HepG2 (cell line): ENCODE results near the gene UBTF. TPM values are rescaled to one million over a fixed set of nuclear protein-coding genes. Genes with fewer than 3 reads are reported as not detected.
A peak's percentile ranks its signal among the peaks of the same experiment; 100 is the strongest.

Experiments
- ADNP ChIP-seq: sonication (generic); formaldehyde crosslinking; IDR thresholded peaks from 2 replicates; pipeline ENCODE4 v1.4.0; 2020; ENCODE audit warnings: missing genetic modification reagents
- CEBPZ ChIP-seq: IDR thresholded peaks from 2 replicates; pipeline ENCODE4 v1.6.1; 2012; ENCODE audit warnings: low read length, improper control_type of control experiment
- DNMT3B ChIP-seq: conservative IDR thresholded peaks from 2 replicates; pipeline ENCODE4 v1.6.1; 2016; ENCODE audit warnings: missing biosample characterization, control low read depth
- HDAC6 ChIP-seq: fragments of 200-600 bp; sonication (generic); IDR thresholded peaks from 2 replicates; pipeline ENCODE4 v1.7.0; 2017; ENCODE audit warnings: mild to moderate bottlenecking, antibody characterized with exemption, low read length, low read depth
- RBM22 ChIP-seq: fragments of 200-400 bp; formaldehyde crosslinking; optimal IDR thresholded peaks from 2 replicates; pipeline ENCODE3; 2017; ENCODE audit warnings: mild to moderate bottlenecking, low read length, moderate library complexity
- SETDB1 ChIP-seq: sonication (generic); formaldehyde crosslinking; IDR thresholded peaks from 2 replicates; pipeline ENCODE4 v1.5.1; 2020; ENCODE audit warnings: missing genetic modification reagents, mild to moderate bottlenecking, borderline replicate concordance
- SOX5 ChIP-seq: IDR thresholded peaks from 2 replicates; pipeline ENCODE4 v1.6.1; 2016; ENCODE audit warnings: borderline replicate concordance
- TARDBP ChIP-seq: sonication (generic); formaldehyde crosslinking; IDR thresholded peaks from 2 replicates; pipeline ENCODE4 v1.8.0; 2022; ENCODE audit warnings: mild to moderate bottlenecking, missing genetic modification reagents
- ZBTB14 ChIP-seq: sonication (generic); formaldehyde crosslinking; IDR thresholded peaks from 2 replicates; pipeline ENCODE4 v1.4.0; 2020; ENCODE audit warnings: missing genetic modification reagents
- ZBTB3 ChIP-seq: sonication (generic); formaldehyde crosslinking; IDR thresholded peaks from 2 replicates; pipeline ENCODE4 v1.4.0; 2020; ENCODE audit warnings: low read depth, mild to moderate bottlenecking, moderate library complexity, missing genetic modification reagents, borderline replicate concordance
- ZNF564 ChIP-seq: sonication (generic); formaldehyde crosslinking; IDR thresholded peaks from 2 replicates; pipeline ENCODE4 v1.8.1; 2023; ENCODE audit warnings: mild to moderate bottlenecking, missing genetic modification reagents
- polyA plus RNA-seq, 8 experiments: library from polyadenylated mRNA; depleted of rRNA in 3 of 8; stranded (reverse) in 7 of 8; unstranded in 1 of 8; fragments of >200 nt; fragmentation: Illumina TruSeq in 4 of 8; extraction: Trizol in 4 of 8; gene quantifications; 2 replicates each; pipeline versions ENCODE4 v1.2.1 to v1.2.3, GENCODE V29; 2011 to 2016; ENCODE audit warnings: low read depth in 4 of 8, missing spikeins in 1 of 8, mixed read lengths in 1 of 8; ENCODE audit not compliant: insufficient read depth in 1 of 8
- total RNA-seq, 5 experiments: library from RNA; depleted of rRNA; stranded (reverse); fragments of >200 nt; fragmentation: Illumina TruSeq; extraction: Trizol; gene quantifications; 2 replicates each; pipeline ENCODE4 v1.2.3, GENCODE V29; 2016; ENCODE audit warnings: low read depth in 1 of 5
- TF ChIP-seq, protein P1 (sequence below): sonication (generic); formaldehyde crosslinking; IDR thresholded peaks from 2 replicates; pipeline ENCODE4 v1.8.1; 2023; ENCODE audit warnings: mild to moderate bottlenecking, moderate library complexity, missing genetic modification reagents
- TF ChIP-seq, protein P2 (sequence below): sonication (generic); formaldehyde crosslinking; IDR thresholded peaks from 2 replicates; pipeline ENCODE4 v1.4.0; 2020; ENCODE audit warnings: mild to moderate bottlenecking, missing genetic modification reagents
- TF ChIP-seq, protein P3 (sequence below): sonication (generic); formaldehyde crosslinking; IDR thresholded peaks from 2 replicates; pipeline ENCODE4 v1.4.0; 2020; ENCODE audit warnings: missing genetic modification reagents
- TF ChIP-seq, protein P4 (sequence below): sonication (generic); formaldehyde crosslinking; IDR thresholded peaks from 2 replicates; pipeline ENCODE4 v1.5.0; 2020; ENCODE audit warnings: missing genetic modification reagents
- TF ChIP-seq, protein P5 (sequence below): sonication (generic); formaldehyde crosslinking; IDR thresholded peaks from 2 replicates; pipeline ENCODE4 v1.5.0; 2020; ENCODE audit warnings: missing genetic modification reagents

Gene UBTF
- total and polyA plus RNA-seq, 2 of the 13 experiments (the other 11 are each of a cell fraction or from before 2014, with no cell fraction given) = 15.2 to 60.9 TPM

GRCh38 chr17:44219108-44219615 lies 313 bp downstream of the UBTF start (continued):
- TF ChIP-seq, protein P1, sequence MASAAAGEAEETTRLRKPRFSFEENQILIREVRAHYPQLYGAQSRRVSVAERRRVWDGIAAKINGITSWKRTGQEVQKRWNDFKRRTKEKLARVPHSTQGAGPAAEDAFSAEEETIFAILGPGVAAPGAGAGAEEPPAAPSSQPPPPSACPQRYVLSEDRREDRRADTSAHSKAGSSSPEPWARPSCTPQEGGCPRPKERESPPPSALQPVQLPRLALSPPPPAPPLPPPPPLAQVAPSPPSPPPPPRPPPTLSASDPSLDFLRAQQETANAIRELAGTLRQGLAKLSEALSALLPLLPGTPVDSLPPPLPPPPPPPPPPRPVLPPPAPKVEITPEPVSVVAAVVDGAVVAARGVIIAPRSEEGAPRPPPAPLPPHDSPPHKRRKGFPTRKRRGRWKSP (CRISPR knock-in tag) = 0 out of 2 replicates have a peak, but pooled peaks have one; percentile 8
- TF ChIP-seq SOX5 (CRISPR knock-in tag) (no peak), CEBPZ (no peak), ADNP (CRISPR knock-in tag) (no peak), ZBTB14 (CRISPR knock-in tag) (no peak), TARDBP (CRISPR knock-in tag) (no peak), DNMT3B (CRISPR knock-in tag) (no peak), ZNF564 (no peak), SETDB1 (CRISPR knock-in tag) (no peak), ZBTB3 (no peak), RBM22 (no peak), HDAC6 (no peak)
- TF ChIP-seq, protein P2, sequence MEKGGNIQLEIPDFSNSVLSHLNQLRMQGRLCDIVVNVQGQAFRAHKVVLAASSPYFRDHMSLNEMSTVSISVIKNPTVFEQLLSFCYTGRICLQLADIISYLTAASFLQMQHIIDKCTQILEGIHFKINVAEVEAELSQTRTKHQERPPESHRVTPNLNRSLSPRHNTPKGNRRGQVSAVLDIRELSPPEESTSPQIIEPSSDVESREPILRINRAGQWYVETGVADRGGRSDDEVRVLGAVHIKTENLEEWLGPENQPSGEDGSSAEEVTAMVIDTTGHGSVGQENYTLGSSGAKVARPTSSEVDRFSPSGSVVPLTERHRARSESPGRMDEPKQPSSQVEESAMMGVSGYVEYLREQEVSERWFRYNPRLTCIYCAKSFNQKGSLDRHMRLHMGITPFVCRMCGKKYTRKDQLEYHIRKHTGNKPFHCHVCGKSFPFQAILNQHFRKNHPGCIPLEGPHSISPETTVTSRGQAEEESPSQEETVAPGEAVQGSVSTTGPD (CRISPR knock-in tag) = no peak
- TF ChIP-seq, protein P3, sequence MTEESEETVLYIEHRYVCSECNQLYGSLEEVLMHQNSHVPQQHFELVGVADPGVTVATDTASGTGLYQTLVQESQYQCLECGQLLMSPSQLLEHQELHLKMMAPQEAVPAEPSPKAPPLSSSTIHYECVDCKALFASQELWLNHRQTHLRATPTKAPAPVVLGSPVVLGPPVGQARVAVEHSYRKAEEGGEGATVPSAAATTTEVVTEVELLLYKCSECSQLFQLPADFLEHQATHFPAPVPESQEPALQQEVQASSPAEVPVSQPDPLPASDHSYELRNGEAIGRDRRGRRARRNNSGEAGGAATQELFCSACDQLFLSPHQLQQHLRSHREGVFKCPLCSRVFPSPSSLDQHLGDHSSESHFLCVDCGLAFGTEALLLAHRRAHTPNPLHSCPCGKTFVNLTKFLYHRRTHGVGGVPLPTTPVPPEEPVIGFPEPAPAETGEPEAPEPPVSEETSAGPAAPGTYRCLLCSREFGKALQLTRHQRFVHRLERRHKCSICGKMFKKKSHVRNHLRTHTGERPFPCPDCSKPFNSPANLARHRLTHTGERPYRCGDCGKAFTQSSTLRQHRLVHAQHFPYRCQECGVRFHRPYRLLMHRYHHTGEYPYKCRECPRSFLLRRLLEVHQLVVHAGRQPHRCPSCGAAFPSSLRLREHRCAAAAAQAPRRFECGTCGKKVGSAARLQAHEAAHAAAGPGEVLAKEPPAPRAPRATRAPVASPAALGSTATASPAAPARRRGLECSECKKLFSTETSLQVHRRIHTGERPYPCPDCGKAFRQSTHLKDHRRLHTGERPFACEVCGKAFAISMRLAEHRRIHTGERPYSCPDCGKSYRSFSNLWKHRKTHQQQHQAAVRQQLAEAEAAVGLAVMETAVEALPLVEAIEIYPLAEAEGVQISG = peak; percentile 40
- TF ChIP-seq, protein P4, sequence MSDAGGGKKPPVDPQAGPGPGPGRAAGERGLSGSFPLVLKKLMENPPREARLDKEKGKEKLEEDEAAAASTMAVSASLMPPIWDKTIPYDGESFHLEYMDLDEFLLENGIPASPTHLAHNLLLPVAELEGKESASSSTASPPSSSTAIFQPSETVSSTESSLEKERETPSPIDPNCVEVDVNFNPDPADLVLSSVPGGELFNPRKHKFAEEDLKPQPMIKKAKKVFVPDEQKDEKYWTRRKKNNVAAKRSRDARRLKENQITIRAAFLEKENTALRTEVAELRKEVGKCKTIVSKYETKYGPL (CRISPR knock-in tag) = no peak
- TF ChIP-seq, protein P5, sequence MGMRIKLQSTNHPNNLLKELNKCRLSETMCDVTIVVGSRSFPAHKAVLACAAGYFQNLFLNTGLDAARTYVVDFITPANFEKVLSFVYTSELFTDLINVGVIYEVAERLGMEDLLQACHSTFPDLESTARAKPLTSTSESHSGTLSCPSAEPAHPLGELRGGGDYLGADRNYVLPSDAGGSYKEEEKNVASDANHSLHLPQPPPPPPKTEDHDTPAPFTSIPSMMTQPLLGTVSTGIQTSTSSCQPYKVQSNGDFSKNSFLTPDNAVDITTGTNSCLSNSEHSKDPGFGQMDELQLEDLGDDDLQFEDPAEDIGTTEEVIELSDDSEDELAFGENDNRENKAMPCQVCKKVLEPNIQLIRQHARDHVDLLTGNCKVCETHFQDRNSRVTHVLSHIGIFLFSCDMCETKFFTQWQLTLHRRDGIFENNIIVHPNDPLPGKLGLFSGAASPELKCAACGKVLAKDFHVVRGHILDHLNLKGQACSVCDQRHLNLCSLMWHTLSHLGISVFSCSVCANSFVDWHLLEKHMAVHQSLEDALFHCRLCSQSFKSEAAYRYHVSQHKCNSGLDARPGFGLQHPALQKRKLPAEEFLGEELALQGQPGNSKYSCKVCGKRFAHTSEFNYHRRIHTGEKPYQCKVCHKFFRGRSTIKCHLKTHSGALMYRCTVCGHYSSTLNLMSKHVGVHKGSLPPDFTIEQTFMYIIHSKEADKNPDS = no peak
